GM15510 (cell line): ENCODE measurements around the gene FAM120AOS.

Source experiments
- POLR2A ChIP-seq: IDR thresholded peaks from 3 replicates; pipeline ENCODE4 v1.6.1; 2011; ENCODE audit warnings: borderline replicate concordance; ENCODE audit not compliant: insufficient read length; ENCODE audit errors: extremely low read depth

Gene FAM120AOS

DNA sequence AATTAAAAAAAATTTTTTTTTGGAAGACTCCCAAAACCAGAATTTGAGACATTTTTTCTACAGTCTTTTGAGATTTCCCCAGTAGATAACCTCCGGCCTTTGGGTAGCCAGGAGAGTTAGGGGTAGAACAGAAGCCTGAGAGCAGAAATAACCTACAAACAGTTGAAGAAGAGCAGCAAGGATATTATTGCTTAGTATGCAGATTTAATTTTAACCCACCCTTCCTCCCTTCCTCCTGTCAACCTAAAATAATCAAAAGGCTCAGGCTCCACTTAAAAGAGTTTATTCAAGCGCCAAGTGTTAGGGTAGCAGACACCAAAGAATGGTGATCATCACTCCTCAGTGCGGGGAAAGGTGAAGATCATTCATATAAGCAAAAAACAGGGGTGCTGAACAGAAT lies 19.3 kb downstream of the FAM120AOS start:
- no peak for TF ChIP-seq POLR2A

DNA sequence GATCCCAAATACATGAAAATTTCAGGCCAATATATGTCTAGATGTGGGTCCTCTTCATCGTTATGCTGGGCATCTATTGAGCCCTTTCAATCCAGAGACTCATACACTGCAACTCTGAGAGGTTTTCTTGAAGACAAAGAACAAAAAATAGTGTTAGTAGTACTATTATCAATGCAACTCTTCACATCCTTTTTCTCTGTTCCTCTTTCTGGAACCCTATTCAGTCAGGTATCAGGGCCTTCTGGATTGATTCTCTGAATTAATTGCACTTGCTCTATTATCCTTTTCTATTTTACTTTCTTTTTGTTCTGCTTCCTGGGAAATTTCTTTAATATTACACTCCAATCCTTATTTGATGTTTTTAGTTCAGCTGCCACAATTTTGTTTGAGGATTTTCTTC lies 20.4 kb downstream of the FAM120AOS start:
- no peak for TF ChIP-seq POLR2A

DNA sequence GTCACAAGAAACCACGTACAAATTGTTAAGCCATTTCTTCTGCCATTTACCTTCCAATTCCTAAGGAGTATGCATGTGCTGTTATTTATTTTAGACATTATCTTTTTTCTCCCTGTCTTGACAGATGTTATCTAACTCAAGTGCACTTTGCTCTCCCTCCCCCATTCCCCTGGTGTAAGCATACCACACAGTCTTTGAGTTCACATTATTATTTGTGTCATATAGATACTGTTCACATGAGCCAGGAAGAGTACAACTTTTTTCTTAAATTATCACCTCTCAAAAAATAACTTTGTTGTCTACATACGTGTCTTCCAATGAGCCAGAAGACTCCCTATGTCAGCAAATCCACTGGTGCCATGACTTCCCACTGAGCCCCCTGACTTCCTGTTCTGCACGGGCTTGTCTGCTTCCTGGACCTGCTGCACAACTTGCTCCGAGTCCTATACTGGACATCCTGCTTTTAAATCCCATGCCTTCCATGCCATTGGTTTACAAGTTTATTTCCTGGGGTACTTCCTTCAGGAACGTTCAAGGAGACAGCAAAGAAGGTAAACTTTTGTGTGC lies 21.8 kb downstream of the FAM120AOS start:
- no peak for TF ChIP-seq POLR2A

DNA sequence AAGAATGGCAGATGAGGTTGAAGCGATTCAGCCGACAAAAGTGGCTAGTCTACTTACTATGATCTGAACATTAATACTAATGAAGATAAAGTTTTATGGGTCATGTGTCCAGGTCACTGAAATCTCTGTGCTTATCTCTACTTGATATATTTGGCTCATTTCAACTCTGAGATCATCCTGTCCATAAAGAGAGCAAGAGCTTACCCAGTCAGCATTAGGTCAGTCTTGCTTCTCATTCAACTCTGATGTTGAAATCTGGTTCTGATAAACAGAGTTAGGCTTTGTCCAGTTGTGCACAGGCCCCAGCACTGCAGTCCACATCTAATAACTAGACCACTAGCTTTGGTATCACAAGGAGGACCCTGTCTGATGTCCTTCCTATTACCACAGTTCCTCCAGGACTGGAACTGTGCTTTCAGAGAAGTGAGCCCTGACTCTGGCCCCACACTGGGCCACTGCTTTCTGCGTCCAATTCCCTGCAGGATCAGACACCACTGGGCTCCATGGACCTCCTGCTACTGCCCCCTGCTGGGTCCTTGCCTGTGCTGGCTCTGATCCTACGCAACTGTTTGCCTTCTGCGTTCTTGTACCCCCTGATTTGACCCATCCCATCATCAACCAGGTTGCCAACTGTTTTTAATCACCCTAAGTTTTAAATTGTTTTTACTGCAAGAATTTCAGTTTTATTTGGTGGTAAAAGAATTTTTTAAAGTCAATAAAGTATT lies 25.6 kb downstream of the FAM120AOS start:
- no peak for TF ChIP-seq POLR2A

DNA sequence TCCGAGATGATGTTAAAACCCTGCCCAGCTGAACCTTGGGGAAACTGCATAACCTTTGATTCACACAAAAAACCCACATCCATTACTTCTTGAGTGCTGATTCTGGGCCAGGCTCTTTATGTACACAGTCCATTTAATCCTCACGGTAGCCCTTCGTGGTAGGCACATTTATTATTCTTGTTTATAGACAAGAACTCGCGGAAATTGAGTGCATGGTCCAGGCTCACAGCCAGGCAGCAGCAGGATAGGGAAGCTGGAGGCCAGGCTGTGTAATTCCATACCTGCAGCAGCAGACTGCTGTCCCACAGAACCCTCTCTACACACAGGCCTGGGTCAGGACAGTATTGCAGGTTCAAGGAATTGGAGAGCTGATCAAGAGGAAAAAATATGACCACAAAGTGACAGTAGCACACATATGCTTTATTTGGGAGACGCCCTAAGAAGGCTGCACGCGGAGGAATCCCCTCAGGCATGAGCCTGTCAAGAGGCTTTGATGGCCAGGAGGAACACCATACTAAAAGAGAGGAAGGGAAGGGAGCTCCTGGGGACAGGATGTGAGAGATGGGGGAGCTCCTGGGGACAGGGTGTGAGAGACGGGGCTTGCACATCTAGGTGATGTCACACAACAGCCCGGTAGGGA lies 30.3 kb downstream of the FAM120AOS start:
- TF ChIP-seq POLR2A: no peak

DNA sequence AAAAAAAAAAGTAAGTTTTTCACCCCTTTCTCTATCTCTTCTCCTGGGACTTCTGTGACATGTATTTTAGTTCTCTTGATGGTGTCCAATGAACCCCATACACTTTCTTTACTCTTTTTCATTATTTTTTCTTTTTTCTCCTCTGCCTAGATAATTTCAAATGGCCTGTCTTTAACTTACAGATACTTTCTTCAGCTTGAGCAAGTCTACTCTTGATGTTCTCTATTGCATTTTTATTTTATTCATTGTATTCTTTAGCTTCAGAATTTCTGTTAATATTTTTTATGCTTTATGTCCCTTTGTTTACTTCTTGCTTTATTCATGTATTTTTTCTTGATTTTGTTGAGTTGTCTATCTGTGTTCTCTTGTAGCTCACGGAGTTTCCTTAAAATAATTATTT lies 34.4 kb downstream of the FAM120AOS start:
- no peak for TF ChIP-seq POLR2A

DNA sequence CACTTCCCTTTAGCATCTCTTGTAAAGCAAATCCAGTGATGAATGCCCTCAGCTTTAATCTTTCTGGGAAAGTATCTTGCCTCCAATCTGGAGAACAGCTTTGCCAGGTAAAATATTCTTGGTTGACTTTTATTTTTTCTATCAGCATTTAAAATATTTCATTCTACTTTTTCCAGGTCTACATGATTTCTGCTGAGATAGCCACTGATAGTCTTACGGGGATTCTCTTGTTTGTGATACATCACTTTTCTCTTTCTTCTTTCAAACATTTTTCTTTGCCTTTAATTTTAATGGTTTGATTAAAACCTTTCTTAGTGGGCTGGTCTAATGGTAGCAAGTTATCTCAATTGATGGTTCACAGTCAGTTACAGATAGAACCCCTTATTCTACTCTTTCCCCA lies 35.8 kb downstream of the FAM120AOS start:
- no peak for TF ChIP-seq POLR2A

DNA sequence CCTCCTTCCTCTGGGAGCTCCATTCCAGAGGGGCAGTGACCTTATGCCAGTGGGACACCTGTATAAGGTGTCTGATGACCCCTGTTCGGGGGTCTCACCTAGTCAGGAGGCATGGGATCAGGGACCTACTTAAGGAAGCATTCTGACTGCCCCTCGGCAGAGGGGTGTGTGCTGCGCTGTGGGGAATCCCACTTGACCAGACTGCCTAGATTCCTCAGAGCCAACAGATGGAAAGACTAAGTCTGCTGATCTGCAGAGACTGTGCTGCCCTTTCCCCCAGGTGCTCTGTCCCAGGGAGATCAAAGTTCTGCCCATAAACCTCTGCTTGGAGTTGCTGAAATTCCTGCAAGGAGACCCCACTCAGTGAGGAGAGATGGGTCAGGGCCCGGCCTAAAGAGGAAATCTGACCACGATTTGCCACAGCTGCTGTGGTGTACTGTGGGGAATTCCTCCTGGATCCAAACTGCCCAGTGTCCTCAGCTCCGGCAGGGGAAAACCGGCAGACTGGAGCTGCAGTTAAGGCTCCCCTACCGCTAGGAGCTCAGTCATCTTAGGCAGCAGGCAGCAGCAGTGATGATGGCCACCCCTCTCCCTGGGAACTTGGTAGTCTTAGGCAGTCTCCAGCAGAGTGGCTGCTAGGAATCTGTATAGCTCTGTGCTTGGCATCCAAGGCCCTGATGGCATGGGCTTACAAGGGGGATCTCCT lies 36.7 kb downstream of the FAM120AOS start:
- TF ChIP-seq POLR2A: no peak

DNA sequence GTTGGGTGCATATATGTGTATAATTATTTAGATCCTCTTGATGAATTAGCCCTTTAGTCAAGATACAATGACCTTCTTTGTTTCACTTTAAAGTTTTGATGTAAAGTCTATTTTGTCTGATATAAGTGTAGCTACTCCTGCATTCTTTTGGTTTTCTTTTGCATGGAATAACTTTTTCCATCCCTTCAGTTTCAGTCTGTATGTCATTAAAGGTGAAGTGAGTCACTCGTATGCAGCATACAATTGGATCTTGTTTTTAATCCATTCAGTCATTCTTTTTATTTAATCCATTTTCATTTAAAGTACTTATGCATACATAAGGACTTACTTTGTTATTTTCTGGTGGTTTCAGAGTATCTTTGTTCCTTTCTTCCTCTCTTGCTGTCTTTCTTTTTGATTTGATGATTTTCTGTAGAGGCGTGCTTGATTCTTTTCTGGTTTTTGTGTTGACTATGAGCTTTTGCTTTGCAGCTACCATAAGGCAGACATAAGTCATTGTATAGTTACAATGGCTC lies 38.1 kb downstream of the FAM120AOS start:
- no peak for TF ChIP-seq POLR2A

DNA sequence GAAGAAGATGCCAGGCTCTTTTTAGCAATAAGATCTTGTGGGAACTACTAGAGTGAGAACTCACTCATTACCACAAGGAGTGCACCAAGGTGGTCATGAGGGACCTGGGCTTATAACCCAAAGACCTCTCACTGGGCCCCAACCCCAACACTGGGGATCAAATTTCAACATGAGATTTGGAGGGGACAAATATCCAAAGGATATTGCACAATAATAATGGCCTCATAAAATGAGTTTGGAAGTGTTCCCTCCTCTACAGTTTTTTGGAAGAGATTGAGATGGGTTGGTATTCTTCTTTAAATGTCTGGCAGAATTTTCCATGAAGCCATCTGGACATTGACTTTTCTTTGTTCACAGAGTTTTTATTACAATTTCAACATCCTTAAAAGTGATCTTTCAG lies 39.9 kb downstream of the FAM120AOS start:
- no peak for TF ChIP-seq POLR2A

DNA sequence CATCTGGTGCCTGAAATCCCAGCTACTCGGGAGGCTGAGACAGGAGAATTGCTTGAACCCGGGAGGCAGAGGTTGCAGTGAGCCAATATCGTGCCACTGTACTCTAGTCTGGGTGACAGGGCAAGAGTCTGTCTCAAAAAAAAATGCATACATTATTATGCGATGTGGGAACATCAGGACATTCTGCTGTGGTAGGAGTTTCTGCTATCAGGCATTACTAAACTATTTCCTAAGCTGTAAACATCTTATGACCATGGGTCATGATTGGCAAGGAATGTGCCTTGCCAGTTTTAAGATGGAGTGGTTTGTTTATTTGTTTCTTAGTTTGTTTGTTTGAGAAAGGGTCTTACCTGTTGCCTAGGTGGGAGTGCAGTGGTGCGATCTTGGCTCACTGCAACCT lies 47.0 kb downstream of the FAM120AOS start:
- TF ChIP-seq POLR2A: no peak

DNA sequence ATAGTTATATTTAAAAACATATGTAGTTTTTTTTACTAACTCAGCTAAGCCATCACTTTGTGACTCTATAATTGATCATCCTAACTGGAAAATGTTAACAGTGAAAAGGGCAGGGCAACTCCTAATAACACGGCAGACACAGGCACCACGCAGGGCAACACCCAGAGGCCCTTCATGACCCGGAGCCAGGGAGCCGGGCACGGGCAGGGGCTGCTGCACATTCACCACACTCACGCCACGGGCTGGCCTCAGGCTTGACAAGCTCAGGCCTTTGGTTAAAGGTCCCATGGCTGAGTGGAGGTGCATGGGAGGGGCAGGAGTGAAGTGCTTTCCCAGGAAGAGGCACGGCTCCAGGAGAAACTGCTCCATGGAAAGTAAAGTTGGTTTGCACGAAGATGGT lies 54.9 kb downstream of the FAM120AOS start:
- no peak for TF ChIP-seq POLR2A

DNA sequence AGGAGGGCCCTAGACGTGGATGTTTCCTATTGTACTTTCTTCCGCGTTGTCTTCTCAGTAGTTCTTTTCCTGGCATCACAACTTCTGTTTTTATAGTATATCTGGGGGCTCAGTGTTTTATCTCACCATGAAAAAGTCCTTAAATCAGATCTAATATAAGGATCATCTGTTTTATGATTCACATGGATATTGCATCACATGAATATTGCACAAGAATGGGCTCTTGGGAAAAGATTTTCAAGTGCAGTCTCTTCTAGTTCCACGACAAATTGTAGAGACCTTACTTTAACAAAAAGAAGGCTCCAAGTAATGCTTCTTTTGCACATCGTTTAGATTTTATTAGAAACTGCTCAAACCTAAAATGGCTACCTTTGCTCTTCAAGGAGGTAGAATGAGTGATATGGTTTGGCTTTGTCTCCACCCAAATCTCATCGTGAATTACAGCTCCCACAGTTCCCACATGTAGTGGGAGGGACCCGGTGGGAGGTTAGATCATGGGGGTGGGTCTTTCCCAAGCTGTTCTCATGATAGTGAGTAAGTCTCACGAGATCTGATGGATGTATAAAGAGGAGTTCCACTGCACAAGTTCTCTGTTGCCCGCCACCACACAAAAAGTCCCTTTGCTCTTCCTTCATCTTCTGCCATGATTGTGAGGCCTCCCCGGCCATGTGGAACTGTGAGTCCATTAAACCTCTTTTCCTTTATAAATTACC lies 55.6 kb downstream of the FAM120AOS start:
- no peak for TF ChIP-seq POLR2A
